Inflammatory macrophage treated with lipopolysaccharide for 4 hours (primary cell): ENCODE results near the gene MPC1L.
"Not testable (repeated sequence)": the region's sequence is repeated elsewhere in the genome, so short reads cannot be mapped to it uniquely, and the experiment has no call there.

Experiments
- DNase-seq: peaks from one replicate; pipeline ENCODE4 v3.0.0-alpha.2; 2020

MPC1L gene

DNA sequence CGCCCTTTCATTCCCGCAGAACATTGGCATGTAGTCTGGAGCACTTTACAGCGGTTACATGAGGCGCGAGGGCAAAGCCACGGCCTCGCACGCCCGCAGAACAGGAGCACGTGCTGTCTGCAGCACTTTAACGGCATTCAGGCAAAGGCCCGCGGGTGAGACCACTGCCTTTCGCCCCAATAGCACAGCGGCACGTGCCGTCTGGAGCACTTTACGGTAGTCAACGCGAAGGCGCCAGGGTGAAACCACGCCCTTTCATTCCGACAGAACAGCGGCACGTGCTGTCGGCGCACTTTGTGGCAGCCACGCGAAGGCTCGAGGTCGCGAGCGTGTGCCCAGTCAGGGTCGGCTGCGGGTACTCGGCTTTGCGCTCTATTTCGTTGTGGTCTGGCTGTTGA lies at the start of gene MPC1L:
TSS of gene MPC1L (plus strand) at position 290 of the 398 bp plus-strand sequence. CDS start 138 bp downstream, outside the sequence.
- DNase-seq: no peak

DNA sequence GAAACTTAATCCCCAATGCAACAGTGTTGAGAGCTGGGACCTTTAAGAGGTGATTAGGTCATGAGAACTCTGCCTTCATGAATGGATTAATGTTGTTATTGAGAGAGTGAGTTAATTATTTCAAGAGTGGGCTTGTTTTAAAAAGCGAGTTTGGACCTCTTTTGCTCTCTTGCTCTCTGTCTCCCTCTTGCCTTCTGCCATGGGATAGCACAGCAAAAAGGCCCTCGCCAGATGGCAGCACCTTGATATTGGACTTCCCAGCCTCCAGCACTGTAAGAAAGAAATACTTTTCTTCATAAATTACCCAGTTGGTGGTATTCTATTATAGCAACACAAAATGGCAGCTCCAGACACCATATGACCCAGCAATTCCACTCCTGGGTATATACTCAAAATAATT lies 49.5 kb upstream of the MPC1L start:
- DNase-seq: peak; percentile 19

DNA sequence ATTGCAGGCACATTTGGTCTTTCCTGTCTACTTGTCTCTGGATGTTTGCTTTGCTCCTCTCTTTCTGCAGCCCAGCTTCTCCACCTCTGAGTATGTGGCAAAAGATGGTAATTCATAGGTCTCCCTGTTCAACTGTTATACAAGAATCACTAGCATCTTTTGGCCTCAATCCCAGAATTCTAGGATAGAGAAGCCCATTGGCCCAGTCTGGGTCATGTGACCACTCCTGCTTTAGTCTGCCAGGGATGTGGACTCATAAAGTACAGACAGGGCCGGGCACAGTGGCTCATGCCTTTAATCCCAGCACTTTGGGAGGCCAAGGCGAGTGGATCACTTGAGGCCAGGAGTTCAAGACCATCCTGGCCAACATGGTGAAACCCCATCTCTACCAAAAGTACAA lies 47.8 kb upstream of the MPC1L start:
- DNase-seq: not testable (repeated sequence)

DNA sequence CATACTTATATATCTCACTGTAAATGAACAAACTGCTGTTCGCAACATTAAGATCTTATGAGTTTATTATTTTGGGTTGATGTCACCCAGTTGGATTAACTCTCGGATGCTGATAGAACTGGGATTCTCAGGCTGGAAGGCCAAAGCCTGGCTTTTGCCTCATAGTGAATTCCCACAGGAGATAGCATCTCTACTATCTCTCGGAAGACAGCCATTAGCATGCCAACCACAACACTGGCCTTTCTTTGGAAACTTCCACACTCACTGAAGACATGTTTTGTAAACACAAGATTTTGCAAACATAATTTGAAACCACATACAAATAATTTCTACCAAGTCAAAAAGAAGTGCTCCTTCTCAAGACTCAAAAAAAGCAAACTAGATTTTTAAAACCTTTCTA lies 46.9 kb upstream of the MPC1L start:
- no peak for DNase-seq

DNA sequence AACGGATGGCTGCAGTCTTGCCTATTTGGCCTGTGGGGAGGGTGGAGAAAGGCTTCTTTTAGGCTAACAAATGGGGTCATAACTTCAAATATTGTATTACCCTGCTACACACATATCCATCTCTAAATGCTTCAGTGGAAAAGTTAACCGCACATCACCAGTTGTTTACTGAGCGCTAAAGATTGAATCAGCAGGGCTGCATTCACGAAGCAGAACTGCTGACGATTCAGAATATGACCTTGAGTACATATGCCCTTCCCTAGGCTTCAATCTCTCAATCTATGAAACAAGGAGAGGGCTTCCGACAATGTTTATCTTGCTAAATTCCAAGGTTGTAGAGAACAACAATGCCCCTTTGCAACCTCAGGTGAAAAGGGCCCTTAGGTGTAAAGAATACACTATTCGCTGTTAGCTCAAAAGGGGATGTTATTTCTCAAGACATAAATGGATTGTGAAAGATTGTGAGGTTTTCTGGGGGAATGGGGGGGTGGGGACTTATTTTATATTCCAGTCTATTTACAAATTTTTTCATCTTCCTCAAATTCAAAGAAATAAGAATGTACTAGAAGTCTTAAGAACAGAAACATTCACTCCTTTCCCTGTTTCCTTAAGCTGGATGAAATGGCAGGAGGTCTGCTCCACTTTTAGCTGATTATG lies 45.1 kb upstream of the MPC1L start:
- DNase-seq: peak; percentile 30

DNA sequence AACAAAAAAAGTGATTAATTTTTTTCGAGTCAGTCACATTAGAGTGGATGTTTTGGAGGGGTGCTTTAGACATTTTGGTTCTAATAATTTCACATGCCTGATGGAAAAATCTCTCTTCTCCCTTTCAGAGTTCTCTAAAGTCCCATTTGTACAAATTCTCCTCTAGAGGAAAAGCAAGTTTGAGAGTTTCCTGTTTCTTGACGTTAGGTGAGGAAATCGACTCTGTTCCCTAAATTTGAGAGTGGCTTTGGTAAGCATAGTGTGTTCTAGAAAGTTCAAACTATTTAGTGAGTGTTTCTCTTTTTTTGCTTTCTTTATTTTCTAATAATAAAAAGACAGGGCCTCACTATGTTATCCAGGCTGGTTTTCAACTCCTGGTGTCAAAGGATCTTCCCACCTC lies 44.1 kb upstream of the MPC1L start:
- peak; percentile 70 for DNase-seq

DNA sequence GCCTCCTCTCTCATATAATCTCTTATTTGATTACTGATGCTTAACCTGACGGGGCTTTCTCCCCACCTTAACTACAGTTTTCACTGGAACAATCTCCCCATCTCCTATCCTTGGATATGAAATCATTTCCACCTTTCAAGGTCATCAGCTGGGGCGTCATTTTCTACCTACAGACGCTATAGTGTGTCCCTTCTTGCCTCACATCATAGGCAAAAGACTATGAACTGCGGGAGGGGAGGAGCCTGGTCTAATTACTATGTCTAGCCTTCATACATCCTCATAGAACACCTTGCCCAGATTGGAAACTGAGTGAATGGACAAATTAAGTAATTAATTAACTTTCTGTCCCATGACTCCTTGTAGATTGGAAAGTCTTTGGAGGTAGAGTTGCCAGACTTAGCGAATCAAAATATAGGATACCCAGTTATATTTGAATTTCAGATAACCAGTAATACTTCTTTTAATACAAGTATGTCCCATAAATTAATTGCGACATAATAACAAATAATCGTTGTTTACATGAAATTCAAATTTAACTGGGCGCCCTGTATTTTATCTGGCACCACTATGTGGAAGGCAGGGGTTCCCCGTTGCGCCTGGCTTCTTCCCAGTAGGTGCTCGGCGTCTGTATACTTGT lies 43.2 kb upstream of the MPC1L start:
- peak; percentile 1 for DNase-seq

DNA sequence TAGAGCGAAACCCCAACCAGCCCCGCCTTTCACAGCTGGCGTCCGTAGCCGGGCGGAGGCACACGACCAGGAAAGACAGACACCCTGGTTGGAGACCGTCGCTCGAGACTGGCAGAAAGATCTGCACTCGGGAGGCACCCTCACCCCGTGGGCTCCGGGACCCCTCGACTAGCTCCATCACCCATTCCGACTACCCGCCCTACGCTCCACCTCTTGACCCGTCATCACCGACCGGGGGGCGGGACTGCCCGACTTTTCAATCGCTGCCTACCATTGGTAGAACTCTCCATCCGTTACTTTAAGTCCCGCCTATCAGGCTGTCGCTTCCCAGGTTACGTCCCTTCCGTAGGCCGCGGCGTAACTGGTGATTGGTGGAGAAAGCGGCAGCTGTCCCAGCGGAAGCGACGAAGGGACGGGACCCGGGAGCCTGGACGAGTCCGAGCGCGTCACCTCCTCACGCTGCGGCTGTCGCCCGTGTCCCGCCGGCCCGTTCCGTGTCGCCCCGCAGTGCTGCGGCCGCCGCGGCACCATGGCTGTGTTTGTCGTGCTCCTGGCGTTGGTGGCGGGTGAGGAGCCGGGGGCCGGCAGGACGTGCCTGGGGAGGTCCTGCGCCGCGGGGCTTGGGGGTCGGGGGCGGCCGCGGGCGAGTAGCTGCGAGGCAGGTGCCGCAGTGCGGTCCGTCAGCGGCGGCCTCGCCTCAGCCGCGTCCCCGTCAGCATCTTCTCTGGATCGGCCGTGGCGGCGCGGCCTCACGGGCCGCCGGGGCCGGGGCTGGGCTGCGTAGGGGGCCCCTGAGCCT lies 42.5 kb upstream of the MPC1L start, which contains the start of gene ATP6AP2:
TSS of gene ATP6AP2 (plus strand) at position 434 of the 799 bp plus-strand sequence. CDS start at position 530, 96 bp downstream.
- DNase-seq: peak; percentile 96

DNA sequence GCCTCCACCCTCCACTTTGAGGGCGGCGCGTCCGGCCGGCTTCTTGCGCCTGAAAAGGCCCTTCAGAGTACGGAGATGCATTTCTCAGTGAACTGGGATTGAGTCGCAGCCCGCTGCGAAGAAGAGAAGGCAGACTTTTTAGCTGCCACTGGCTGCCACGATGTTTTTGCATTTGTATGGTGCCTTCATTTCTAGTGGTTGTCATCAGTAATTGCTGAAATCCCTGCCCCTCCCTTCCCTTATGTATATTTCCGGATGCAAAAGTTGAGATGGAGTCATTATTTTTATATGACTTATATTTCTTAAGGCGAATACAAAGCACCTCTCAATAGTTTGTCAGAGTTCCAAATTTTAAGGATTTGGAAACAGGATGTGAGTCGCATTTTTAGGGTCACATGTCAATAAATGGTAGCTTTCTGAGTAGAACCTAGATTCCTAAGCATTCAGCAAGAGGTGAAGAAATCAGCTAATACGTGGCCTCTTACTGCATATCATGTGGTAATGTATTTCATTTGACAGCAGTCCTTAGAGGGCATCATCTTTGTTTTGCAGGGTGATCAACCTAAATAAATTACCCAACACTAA lies 41.8 kb upstream of the MPC1L start:
- DNase-seq: peak; percentile 79

DNA sequence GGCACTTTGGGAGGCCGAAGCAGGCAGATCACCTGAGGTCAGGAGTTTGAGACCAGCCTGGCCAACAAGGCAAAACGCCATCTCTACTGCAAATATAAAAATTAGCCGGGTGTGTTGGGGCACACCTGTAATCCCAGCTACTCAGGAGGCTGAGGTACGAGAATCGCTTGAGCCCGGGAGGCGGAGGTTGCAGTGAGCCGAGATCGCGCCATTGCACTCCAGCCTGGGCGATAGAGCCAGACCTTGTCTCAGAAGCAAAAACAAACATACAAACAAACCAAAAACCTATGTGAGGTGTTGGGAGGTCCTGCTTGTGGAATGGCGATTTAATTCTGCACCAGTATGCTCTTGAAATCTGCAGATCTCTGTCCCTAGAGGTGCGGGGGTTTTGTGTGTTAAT lies 41.0 kb upstream of the MPC1L start:
- not testable (repeated sequence) for DNase-seq

DNA sequence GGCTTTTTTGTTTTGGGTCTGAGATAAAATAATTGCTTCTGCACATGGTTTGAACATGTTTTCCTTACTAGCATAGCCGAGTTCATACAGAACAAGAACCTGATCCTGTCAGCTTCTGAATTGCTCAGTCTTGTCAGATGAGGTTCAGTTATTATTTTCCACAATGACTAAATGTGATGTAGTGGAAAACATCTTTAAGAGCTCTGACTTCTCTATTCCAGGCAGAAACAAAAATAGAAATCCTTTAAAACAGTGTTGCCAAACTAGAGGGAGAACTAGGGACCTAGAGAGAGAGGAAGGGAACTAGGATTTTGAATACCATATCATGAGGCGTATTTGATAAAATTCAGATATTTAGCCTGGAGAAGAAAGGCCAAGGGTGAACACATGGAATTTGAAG lies 40.4 kb upstream of the MPC1L start:
- peak; percentile 66 for DNase-seq

DNA sequence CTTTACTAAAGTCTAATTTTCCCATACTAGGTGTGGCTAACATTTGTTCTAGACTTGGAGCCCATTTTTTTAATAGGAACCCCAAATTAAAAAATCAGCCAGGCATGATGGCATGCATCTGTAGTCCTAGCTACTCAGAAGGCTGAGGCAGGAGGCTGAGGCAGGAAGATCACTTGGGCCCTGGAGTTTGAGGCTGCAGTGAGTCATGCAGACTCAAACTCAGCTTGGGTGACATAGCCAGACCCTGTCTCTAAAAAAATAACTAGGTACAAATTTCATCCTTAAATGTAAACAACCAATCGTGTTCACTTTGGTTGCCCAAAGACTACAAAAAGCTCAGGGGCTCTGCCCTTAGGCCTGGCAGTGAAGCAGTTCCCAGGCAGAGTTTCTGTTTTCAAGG lies 35.6 kb upstream of the MPC1L start:
- not testable (repeated sequence) for DNase-seq

DNA sequence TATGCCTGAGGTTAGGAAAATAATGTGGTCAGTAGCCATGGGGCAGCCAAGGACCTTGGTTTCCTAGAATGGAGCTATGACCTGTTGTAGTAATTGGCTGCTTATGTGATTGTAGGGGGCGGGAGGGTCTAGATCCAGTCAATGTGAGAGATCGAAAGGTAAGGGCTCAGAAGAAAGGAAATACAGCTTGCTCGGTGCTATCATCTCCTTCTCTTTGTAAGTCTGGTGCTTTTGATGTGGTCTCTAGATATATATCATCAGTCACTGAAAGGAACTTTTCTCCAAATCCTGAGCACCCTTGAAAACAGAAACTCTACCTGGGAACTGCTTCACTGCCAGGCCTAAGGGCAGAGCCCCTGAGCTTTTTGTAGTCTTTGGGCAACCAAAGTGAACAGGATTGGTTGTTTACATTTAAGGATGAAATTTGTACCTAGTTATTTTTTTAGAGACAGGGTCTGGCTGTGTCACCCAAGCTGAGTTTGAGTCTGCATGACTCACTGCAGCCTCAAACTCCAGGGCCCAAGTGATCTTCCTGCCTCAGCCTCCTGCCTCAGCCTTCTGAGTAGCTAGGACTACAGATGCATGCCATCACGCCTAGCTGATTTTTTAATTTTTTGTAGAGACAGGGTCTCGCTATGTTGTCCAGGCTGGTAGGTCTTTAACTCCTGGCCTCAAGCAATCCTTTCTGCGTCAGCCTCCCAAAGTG lies 33.5 kb upstream of the MPC1L start:
- DNase-seq: not testable (repeated sequence)

DNA sequence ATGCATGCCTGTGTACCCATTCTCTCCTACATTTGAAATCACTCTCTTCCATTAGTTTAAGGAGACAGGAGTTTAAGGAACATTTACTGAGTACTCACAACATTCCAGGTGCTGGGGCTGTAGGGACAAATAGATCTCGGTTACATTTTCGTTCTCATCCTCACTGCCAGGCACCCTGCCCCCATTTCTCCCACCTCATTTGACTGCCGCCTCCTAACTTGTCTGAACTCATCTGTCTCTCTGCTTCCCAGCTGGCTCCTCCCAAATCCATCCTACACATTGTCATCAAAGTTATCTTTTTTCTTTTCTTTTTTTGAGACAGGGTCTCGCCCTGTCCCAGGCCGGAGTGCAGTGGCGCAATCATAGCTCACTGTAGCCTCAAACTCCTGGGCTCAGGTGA lies 19.8 kb upstream of the MPC1L start:
- DNase-seq: no peak

DNA sequence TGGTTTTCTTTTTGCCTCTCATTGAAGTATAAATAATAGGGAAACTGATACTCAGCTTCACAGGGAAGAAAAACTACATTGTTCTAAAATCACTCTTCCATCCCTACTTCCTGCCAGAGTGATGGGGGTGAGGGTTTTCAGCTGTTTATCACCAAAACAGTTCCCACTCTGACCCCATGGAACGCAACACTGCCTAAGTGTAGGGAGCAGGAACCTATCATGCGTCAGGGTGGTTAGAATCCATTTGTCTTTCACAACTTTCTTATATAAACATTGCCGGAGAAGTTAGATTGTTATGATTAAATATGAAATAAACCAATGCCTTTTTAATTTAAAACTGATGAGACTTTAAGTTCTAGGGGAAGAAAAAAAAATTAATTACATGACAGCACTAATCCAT lies 15.8 kb upstream of the MPC1L start:
- no peak for DNase-seq

DNA sequence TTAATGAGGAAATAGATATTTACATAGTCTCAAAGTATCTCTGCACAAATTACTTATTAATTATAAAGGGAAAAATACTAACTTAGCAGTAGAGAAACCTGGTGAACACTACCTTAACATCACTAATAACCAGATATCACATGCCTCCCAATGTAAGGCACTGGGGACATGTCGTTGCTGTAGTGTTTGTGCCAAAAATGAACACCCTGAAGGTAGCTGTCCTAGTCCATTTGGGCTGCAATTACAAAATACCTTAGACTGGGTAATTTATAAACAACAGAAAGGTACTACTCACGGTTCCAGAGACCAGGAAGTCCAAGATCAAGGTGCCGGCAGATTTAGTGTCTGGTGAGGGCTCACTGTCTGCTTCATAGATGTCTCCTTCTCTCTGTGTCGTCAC lies 10.7 kb upstream of the MPC1L start:
- DNase-seq: no peak

DNA sequence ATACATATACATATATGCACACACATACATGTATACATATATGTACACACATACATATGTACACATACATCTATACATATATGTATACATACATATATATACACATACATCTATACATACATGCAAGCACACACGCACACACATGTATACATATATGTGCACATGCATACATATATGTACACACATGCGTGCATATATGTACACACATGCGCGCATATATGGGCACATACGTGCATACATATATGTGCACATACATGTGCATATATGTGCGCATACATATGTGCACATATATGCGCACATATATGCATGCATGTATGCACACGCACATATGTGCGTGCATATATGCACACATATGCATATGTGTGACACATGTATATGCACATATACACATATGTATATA lies 7.3 kb upstream of the MPC1L start:
- DNase-seq: no peak

DNA sequence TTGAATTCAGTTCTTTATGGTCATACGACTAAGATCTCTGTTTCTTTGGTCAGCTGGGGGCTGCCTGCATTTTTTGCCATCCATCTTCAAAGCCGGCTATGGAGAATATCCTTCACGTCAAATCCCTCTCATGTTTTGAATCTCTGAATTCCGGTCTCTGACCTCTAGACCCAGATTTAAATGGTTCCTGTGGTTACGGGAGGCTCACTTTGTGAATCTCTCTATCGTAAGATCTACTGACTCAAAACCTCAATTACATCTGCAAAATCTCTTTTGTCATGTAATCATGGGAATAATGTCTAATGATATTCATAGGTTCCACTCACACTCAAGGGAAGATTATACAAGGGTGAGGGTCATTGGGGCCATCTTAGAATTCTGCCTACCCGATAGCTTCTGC lies 5.7 kb upstream of the MPC1L start:
- DNase-seq: no peak

DNA sequence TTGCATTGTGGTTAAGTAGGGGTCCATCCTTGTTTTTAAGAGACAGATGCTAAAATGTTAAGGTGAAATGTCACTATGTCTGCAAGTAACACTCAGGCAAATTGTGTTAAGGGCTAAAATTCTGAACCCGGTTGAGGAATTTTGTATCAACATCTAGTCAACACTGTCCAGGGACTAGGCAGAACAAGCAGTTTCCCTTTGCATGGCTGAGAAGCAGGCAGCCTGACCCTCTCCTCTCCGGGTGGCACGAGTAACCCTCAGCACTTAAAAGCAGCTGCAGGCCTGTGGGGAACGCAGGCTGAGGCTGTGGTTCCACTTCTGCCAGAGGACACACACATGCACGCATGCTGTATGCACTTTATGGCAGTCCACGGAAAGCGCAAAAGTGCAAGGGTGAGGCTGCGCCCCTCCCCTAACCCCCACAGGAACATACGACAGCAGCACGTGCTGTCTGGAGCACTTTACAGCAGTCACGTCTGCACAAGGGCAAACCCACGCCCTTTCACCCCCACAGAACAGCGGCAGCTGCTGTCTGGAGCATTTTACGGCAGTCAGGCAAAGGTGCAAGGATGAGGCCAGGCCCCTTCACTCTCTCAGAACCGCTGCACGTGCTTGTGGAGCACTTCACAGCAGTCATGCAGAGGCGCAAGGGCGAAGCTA lies 619 bp upstream of the MPC1L start:
- no peak for DNase-seq

DNA sequence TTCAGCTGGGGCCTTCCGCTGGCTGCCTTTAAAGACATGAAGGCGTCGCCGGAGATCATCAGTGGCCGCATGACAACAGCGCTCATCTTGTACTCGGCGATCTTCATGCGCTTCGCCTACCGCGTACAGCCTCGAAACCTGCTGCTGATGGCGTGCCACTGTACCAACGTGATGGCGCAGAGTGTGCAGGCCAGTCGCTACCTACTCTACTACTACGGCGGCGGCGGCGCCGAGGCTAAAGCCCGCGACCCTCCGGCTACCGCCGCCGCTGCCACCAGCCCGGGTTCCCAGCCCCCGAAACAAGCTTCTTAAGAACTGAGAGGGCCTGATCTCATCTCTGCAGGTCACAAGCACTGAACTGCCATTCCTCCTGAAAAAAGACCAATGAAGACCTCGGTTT lies 437 bp downstream of the MPC1L start:
- no peak for DNase-seq

DNA sequence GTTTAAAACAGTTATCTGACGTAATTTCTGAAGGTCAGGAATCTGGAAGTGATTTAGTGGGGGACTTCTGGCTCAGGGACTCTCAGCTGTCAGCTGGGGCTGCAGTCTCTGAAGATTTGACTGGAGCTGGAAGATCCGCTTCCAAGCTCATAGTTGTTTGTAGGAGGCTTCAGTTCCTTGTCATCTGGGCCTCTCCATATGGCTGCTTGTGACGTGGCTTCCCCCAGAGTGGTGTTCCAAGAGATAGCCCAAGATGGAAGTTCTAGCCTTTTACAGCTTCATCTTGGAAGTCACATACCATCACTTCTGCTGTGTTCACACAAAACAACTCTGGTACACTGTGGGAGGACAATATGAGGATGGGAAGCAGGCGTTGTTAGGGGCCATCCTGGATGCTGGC lies 2.1 kb downstream of the MPC1L start:
- no peak for DNase-seq

DNA sequence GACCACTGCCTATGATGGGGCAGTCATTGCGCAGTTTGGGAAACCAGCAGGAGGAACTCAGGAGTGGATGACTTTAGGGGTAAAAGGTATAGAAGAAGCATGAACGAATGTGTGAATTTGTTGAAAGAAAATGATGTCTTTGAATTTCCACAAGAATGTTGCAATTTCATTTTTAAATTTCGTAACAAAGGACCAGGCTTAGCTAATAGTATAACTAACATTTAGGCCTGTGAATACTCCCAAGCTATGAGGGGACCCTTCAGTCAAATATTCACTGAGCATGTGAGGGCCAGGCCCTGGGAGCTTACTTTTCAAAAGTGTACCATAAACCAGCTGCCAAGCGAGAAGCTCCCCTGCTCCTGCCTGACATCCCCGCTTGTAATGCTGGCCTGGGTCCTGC lies 5.3 kb downstream of the MPC1L start:
- DNase-seq: peak; percentile 30
